Ascending aorta (tissue), 2 donors: ENCODE measurements around the gene NAV2. TPM values are rescaled to one million over a fixed set of nuclear protein-coding genes. Genes with fewer than 3 reads are reported as not detected.

Source experiments
- DNase-seq, 2 donors: peaks; one replicate each; pipeline ENCODE4 v3.0.0-alpha.2; 2019; ENCODE audit warnings: low spot score in 2 of 2
- H3K27ac ChIP-seq, 2 donors: fragments of 200-600 bp; sonication (generic); one replicate each; pipeline ENCODE4 v1.5.1; 2016 to 2017; ENCODE audit warnings: mild to moderate bottlenecking in 1 of 2
- H3K27me3 ChIP-seq: fragments of 200-600 bp; sonication (generic); one replicate; pipeline ENCODE4 v1.5.1; 2017
- H3K36me3 ChIP-seq, 2 donors: fragments of 200-600 bp; sonication (generic); one replicate each; pipeline ENCODE4 v1.5.1; 2016
- H3K4me1 ChIP-seq, 2 donors: fragments of 200-600 bp; sonication (generic); one replicate each; pipeline ENCODE4 v1.5.1; 2016 to 2017; ENCODE audit warnings: mild to moderate bottlenecking in 1 of 2
- H3K4me3 ChIP-seq, 2 donors: fragments of 200-600 bp; sonication (generic); one replicate each; pipeline ENCODE4 v1.5.1; 2016 to 2017; ENCODE audit warnings: mild to moderate bottlenecking in 1 of 2
- H3K9me3 ChIP-seq, 2 donors: fragments of 200-600 bp; sonication (generic); one replicate each; pipeline ENCODE4 v1.5.1; 2016
- intact Hi-C: fragments of 100-400 bp; cut with DNase I; formaldehyde crosslinking; loops from one replicate; pipeline ENCODE4 v1.15.1; 2023
- total RNA-seq: library from RNA; depleted of rRNA; stranded (reverse); fragments of >200 nt; gene quantifications from one replicate; pipeline ENCODE4 v1.1.0, GENCODE V29; 2016
- TF ChIP-seq, protein P1 (sequence below), 3 experiments: fragments of 200-600 bp in 2 of 3; fragments of 450-650 bp in 1 of 3; sonication (generic) in 2 of 3; IDR thresholded peaks; one replicate each; pipeline ENCODE4 v1.5.1; 2016 to 2019; ENCODE audit warnings: antibody characterized with exemption in 3 of 3, mild to moderate bottlenecking in 1 of 3, moderate library complexity in 1 of 3

NAV2 gene
- total RNA-seq, 1 donor from 2014 or later: 62.6 TPM

DNA sequence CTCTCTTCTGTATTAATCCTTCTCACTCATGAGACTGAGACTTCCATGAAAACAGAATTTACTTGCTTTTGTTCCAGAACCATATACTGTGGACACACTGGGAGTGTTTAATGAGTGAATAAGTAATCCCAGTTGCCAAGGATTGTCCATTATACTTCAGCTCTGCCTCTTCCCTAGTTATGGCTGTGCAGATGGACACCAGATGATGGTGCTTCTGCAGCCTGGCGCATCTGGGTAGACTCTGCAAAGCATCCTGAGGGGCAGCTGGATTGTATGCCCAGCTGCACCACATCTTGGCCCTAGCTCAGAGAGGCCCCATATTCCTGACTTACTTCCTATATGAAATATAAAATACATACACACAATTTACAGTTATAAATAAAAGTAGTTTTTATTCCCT is 404.2 kb downstream of the NAV2 start:
- TF ChIP-seq, protein P1, sequence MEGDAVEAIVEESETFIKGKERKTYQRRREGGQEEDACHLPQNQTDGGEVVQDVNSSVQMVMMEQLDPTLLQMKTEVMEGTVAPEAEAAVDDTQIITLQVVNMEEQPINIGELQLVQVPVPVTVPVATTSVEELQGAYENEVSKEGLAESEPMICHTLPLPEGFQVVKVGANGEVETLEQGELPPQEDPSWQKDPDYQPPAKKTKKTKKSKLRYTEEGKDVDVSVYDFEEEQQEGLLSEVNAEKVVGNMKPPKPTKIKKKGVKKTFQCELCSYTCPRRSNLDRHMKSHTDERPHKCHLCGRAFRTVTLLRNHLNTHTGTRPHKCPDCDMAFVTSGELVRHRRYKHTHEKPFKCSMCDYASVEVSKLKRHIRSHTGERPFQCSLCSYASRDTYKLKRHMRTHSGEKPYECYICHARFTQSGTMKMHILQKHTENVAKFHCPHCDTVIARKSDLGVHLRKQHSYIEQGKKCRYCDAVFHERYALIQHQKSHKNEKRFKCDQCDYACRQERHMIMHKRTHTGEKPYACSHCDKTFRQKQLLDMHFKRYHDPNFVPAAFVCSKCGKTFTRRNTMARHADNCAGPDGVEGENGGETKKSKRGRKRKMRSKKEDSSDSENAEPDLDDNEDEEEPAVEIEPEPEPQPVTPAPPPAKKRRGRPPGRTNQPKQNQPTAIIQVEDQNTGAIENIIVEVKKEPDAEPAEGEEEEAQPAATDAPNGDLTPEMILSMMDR (IDR thresholded peaks at IDR 0.05): no peak
- peaks cover 13 to 28% of the 10 kb centered on the region in 2 donors for H3K4me1 ChIP-seq
- H3K9me3 ChIP-seq: no peaks in the 10 kb centered on the region
- peak overlapping the region in 1 of 2 donors; percentile 12 for H3K27ac ChIP-seq
- DNase-seq: no peak
- H3K36me3 ChIP-seq: peaks cover 53 to 71% of the 10 kb centered on the region in 2 donors
- H3K4me3 ChIP-seq: no peak overlapping the region
- no peaks in the 10 kb centered on the region for H3K27me3 ChIP-seq
- intact Hi-C loops: loop anchor here (10.0 kb wide), 2 partner anchors 362 to 552 kb away; no protein-coding TSS in a partner anchor

- TF ChIP-seq, protein P1 (IDR thresholded peaks at IDR 0.05): no peak
- Histone ChIP-seq H3K27me3 (no peaks in the 10 kb centered on the region), H3K9me3 (no peaks in the 10 kb centered on the region), H3K36me3 (peaks cover 53 to 71% of the 10 kb centered on the region in 2 donors), H3K4me1 (peaks cover 11 to 25% of the 10 kb centered on the region in 2 donors), H3K27ac (peak overlapping the region in 1 of 2 donors; percentile 12), H3K4me3 (no peak overlapping the region)
- DNase-seq: no peak
- intact Hi-C loops: loop anchor here (10.0 kb wide), 2 partner anchors 362 to 552 kb away; no protein-coding TSS in a partner anchor
Measured at GRCh38 chr11:20117291-20117690, 404.7 kb downstream of the NAV2 start.

DNA sequence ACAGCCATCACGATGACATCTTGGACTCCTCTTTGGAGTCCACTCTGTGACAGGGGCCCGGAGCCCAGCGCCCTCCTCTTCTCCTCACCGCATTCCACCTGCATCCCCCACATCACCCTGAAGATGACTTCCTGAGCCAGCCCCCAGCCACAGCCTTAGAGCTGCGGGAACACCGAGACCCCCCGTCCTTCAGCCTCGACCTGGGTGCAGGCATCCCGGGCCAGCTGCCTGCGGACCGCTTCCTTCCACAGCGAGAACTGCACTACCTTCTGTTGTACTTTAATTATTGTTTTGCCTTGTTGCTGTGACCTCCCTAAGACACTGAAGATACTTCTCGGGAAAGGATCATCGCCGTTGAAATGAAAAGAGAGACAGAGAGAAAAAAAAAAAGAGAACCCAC is 405.6 kb downstream of the NAV2 start:
- Histone ChIP-seq H3K4me3 (no peak overlapping the region), H3K36me3 (peaks cover 53 to 71% of the 10 kb centered on the region in 2 donors), H3K4me1 (peaks cover 5 to 16% of the 10 kb centered on the region in 2 donors), H3K9me3 (no peaks in the 10 kb centered on the region), H3K27ac (peak overlapping the region in 1 of 2 donors; percentile 12), H3K27me3 (no peaks in the 10 kb centered on the region)
- TF ChIP-seq, protein P1 (IDR thresholded peaks at IDR 0.05): no peak
- intact Hi-C loops: loop anchor here (10.0 kb wide), 2 partner anchors 363 to 553 kb away; no protein-coding TSS in a partner anchor
- no peak for DNase-seq

GRCh38 chr11:20119315-20119714 is 406.7 kb downstream of the NAV2 start:
- peaks cover 47 to 60% of the 10 kb centered on the region in 2 donors for H3K36me3 ChIP-seq
- intact Hi-C loops: loop anchor here (10.0 kb wide), 2 partner anchors 365 to 555 kb away; no protein-coding TSS in a partner anchor

GRCh38 chr11:20120134-20120925 is 407.7 kb downstream of the NAV2 start:
- DNase-seq: no peak
- TF ChIP-seq, protein P1 (IDR thresholded peaks at IDR 0.05): no peak
- no peaks in the 10 kb centered on the region for H3K27me3 ChIP-seq
- H3K9me3 ChIP-seq: no peaks in the 10 kb centered on the region
- H3K4me3 ChIP-seq: no peak overlapping the region
- H3K4me1 ChIP-seq: peaks cover 0 to 4% of the 10 kb centered on the region in 2 donors
- peaks cover 37 to 51% of the 10 kb centered on the region in 2 donors for H3K36me3 ChIP-seq
- H3K27ac ChIP-seq: peak overlapping the region in 1 of 2 donors; percentile 36
- intact Hi-C loops: no loop called here

More at GRCh38 chr11:20119315-20119714, 406.7 kb downstream of the NAV2 start:
- no peak for DNase-seq
- H3K9me3 ChIP-seq: no peaks in the 10 kb centered on the region
- H3K27ac ChIP-seq: no peak overlapping the region
- TF ChIP-seq, protein P1 (IDR thresholded peaks at IDR 0.05): no peak
- H3K4me1 ChIP-seq: peaks cover 2 to 10% of the 10 kb centered on the region in 2 donors
- no peaks in the 10 kb centered on the region for H3K27me3 ChIP-seq
- no peak overlapping the region for H3K4me3 ChIP-seq
